Caki2 (cell line): ENCODE measurements around the gene BCKDHB. TPM values are rescaled to one million over a fixed set of nuclear protein-coding genes. Genes with fewer than 3 reads are reported as not detected.
"Not testable (repeated sequence)": the region's sequence is repeated elsewhere in the genome, so short reads cannot be mapped to it uniquely, and the experiment has no call there.

Experiments
- DNase-seq: peaks from one replicate; pipeline ENCODE4 v3.0.0-alpha.2; 2015; ENCODE audit warnings: low read depth
- in situ Hi-C: cut with HindIII; loops from 2 replicates; pipeline ENCODE4 v1.10.0; 2016; ENCODE audit warnings: low sequenced_read_pairs, low pct_unique_long_range_greater_than_20kb, mixed read lengths
- total RNA-seq: library from RNA; depleted of rRNA; stranded (reverse); fragments of >200 nt; shearing (Covaris generic); gene quantifications from 2 replicates; pipeline ENCODE4 v1.2.3, GENCODE V29; 2014; ENCODE audit warnings: low replicate concordance

BCKDHB gene
- total RNA-seq, 1 experiment from 2014 or later = 13.9 TPM

DNA sequence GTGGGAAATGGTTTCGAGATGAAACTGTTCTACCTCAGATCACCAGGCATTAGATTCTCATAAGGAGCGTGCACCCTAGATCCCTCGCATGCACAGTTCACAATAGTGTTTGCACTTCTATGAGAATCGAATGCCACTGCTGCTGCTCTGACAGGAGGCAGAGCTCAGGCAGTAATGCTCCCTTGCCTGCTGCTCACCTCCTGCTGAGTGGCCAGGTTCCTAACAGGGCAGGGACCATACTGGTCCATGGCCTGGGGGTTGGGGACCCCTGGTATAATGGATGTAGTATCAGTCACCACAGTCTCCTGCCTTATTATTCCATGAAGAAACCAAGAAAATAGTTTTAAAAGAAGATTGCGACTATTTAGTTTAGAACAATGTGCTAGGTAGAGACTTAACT is 127.5 kb downstream of the BCKDHB start:
- no peak for DNase-seq
- in situ Hi-C loops = no loop called here

- no peak for DNase-seq
- in situ Hi-C loops = no loop called here
Observed at GRCh38 chr6:80234401-80234800, 127.9 kb downstream of the BCKDHB start.

- in situ Hi-C loops = no loop called here
- no peak for DNase-seq
Observed at GRCh38 chr6:80234908-80235307, 128.4 kb downstream of the BCKDHB start.

GRCh38 chr6:80235647-80236046 is 129.2 kb downstream of the BCKDHB start:
- no peak for DNase-seq
- in situ Hi-C loops = no loop called here

DNA sequence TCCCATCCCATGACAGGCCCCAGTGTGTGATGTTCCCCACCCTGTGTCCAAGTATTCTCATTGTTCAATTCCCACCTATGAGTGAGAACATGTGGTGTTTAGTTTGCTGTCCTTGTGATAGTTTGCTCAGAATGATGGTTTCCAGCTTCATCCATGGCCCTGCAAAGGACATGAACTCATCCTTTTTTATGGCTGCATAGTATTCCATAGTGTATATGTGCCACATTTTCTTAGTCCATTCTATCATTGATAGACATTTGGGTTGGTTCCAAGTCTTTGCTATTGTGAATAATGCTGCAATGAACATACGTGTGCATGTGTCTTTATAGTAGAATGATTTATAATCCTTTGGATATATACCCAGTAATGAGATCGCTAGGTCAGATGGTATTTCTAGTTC is 132.3 kb downstream of the BCKDHB start:
- DNase-seq, in situ Hi-C loops: not testable (repeated sequence)

DNA sequence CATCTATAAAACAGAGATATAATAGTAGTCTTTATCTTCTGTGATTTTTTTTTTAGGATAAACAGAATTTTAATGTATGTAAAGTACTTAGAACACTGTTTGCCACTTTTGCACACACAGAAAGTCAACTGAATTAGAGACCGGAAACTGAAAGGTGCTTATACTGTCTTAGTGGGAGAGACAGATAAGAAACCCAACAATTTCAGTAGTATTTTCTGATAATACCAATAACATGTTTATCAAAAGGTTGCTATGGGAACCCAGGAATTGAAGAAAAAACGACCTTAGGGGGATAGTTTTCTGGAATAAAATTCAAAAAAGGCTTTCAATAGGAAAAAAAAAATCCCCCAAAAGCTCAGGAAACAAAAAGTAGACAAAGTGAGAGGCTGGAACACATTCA is 138.6 kb downstream of the BCKDHB start:
- in situ Hi-C loops = no loop called here
- no peak for DNase-seq

DNA sequence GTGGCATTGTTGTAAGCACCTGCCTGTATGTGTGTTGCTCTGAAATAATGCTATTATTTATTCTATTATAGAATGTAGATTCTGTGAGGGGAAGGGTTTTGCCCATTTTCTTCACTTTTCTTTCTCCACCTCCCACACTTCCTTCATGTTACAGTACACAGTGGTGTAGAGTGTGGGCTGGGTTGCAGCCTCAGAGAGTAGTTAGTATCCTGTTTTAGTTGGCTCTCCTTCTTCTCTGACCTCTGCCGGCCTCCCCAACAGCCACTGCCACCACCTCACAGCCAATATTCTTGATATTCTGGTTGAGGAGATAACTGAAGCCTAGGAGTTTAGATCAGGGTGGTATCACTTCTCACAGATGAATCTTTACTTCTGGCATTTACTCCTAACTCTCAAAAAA is 143.4 kb downstream of the BCKDHB start:
- no peak for DNase-seq
- in situ Hi-C loops = no loop called here

GRCh38 chr6:80250391-80250997 is 144.0 kb downstream of the BCKDHB start:
- no peak for DNase-seq
- in situ Hi-C loops = no loop called here

DNA sequence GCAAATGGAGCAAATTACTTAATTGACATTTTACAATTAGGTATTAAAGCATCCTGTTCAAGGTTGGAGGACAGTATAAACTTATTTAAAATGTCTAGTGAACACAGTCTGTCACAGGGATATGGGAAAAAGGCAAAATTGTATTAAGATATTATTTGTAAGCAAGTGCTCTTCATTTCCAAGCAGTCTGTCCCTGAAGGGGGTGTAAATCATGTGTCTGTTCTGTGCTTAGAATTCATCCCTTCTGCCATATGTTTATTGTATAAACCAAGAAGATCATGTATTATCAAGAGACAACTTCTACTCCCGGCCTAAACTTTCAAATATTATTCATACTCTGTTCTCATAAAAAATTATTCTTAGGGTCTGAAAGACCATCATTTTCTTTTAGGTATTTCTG is 144.8 kb downstream of the BCKDHB start:
- in situ Hi-C loops = no loop called here
- no peak for DNase-seq

GRCh38 chr6:80254716-80255115 is 148.2 kb downstream of the BCKDHB start:
- no peak for DNase-seq
- in situ Hi-C loops = no loop called here

- in situ Hi-C loops = no loop called here
- DNase-seq = no peak
Observed at GRCh38 chr6:80256691-80257090, 150.2 kb downstream of the BCKDHB start.

DNA sequence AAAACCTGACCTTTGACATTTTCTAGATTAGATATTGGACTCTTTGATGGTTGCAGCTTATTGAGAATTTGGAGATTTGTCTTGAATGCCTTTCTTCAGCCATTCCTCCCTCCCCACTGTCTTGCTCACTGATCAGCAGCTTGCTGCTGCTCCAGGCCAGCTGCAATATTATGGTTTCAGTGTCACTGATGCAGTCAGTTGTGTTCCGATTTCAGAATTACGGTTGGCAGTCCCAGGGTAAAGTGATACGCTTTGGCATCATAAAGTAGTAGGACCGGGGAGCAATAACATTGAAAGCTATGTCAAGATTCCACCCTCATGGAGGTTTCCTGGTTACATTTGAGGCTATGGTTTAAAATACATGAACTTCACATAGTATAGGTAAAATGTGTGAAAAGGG is 152.6 kb downstream of the BCKDHB start:
- DNase-seq = no peak
- in situ Hi-C loops = no loop called here

DNA sequence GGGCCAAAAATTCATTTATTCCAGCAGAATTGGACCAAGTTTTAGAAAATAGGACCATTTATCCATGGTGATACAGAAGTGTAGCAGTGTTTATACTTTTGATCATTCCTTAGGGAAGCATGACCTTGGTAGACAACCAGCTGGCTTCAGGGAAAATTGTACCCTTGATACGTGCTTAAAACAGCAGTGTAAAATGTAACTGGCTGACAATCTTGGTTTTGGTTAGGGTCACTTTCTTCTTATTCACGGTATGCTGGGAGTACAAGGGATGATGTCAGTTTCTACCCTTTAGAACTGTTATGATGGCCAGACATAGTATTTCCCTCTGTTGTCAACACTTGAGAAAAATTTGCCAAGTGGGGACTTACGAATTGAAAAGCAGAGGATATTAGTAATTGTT is 157.1 kb downstream of the BCKDHB start:
- DNase-seq = no peak
- in situ Hi-C loops = no loop called here

DNA sequence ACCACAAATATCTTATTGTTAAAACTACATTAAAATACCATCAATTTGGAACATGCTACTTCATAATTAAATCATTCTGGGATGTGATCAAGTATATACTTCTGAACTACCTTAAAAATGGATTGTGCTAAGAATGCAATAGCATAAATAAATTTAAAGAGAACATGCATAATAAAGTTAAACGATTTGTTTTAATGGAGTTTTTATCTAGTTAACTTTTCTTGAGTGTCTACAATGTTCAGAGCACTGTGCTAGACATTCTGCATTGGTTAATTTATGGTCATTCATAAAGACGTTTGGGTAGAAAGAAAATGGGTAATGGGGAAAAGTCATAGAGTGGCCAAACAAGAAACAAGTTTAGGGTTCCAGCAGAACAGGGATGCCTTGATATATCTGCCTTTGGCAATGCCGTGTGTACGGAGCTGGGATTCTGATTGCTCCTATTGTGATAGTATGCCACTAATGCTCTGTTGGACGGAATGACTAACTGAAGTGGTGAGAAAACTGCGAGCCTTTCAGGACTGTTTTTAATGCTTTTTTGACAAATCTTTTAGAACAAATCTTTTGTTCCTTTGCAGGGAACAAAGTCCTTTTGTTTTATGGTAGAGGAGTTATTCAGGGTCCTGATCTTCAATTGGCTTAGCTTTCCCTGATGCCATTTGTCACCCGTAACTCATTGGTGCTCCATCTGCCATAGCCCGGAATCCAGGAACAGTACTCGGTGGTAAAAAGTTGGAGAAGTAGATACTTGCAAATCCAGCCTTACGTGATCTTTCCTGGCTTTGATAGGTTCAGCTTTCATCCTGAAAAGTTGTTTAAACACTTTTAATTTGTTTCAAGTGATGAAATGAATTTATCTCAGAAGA is 162.6 kb downstream of the BCKDHB start:
- in situ Hi-C loops = no loop called here
- DNase-seq = no peak

DNA sequence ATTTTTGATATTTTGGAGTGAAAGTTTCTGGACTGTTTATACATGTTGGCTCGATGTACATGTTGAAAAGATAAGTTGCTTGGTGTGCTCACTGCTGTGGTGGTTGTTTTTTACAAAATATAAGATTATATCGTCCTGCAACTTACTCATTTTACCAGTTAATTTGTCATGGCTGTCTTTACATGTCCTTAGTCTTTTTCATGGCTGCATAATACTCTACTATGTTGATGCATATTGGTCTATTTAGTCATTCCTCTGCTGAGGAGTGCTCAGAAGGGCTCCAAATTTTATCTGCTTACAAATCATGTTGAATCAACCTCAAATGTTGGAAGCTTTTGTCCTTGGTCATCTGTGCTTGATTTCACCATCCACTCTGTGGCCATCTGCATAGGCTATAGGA is 164.6 kb downstream of the BCKDHB start:
- DNase-seq = no peak
- in situ Hi-C loops = no loop called here

DNA sequence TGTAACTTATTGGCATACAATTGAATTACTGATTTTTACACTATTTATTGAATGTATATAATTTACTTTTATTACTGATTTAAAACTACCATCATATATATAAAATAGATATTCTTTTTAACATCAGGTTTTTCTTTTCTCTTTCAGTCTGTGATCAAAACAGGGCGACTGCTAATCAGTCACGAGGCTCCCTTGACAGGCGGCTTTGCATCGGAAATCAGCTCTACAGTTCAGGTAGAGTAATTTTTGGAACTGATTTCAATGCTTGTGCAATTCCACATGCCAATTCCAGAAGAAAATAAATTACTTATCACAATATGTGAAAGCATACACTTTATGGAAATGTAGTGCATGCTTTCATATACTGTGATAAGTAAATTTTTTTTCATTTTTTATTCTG is 166.5 kb downstream of the BCKDHB start:
- DNase-seq = no peak
- in situ Hi-C loops = no loop called here

DNA sequence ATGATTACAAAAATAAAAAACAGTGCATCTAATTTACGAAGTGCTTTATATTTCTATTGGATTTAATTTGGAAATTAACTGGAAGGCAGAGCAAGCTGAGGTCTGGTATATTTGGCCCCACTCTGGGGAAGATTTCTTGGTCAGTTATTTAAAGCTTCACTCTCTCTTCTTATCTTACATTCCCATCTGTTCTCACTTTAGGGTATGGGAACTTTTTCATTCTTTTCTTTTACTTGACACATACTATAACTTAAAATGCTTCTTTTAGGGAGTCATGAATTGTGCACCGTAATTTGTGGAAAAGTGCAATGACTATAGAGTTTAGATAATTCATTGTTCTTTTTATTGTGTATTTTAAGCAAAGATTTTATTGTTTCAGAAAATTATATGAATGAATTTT is 170.4 kb downstream of the BCKDHB start:
- DNase-seq = no peak
- in situ Hi-C loops = no loop called here

DNA sequence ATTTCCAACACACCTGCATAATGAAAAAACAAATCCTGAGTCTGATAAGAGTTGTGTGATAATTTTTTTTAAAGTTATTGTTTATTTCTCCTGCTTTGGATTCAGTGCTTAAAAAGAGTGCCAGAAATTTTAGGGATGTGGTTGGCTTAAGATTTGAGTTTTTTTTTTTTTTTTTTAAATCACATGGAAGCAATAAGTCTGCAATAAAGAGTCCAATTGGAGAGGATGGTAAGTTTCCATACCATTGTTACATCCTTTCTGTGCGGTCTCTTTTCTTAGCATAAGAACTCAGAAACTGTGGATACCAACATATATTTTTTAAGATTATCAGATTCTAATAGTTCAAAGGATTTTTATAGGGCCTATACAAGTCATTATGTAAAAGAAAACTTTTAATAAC is 171.0 kb downstream of the BCKDHB start:
- no peak for DNase-seq

GRCh38 chr6:80280262-80281010 is 174.0 kb downstream of the BCKDHB start:
- peak; percentile 18 for DNase-seq
- in situ Hi-C loops = no loop called here

More for the DNA sequence above, 171.0 kb downstream of the BCKDHB start:
- in situ Hi-C loops = no loop called here
